Vagina (tissue), 2 donors: ENCODE measurements around the gene GRM2.

Experiments
- CTCF ChIP-seq, 3 experiments: fragments of 450-650 bp in 2 of 3; fragments of 200-600 bp in 1 of 3; sonication (generic) in 1 of 3; IDR thresholded peaks; one replicate each; pipeline ENCODE4 v1.5.1; 2017 to 2019; ENCODE audit warnings: antibody characterized with exemption in 3 of 3, mild to moderate bottlenecking in 2 of 3, moderate library complexity in 2 of 3
- POLR2A ChIP-seq, 2 donors: fragments of 450-650 bp; IDR thresholded peaks; one replicate each; pipeline ENCODE4 v1.6.1; 2017; ENCODE audit warnings: antibody characterized with exemption in 2 of 2, mild to moderate bottlenecking in 2 of 2, moderate library complexity in 2 of 2
- POLR2AphosphoS5 ChIP-seq, 2 donors: sonication (generic); formaldehyde crosslinking; IDR thresholded peaks; one replicate each; pipeline ENCODE4 v1.9.0; 2017; ENCODE audit warnings: antibody characterized with exemption in 2 of 2, mild to moderate bottlenecking in 2 of 2, low read depth in 1 of 2; ENCODE audit not compliant: insufficient read depth in 1 of 2

DNA sequence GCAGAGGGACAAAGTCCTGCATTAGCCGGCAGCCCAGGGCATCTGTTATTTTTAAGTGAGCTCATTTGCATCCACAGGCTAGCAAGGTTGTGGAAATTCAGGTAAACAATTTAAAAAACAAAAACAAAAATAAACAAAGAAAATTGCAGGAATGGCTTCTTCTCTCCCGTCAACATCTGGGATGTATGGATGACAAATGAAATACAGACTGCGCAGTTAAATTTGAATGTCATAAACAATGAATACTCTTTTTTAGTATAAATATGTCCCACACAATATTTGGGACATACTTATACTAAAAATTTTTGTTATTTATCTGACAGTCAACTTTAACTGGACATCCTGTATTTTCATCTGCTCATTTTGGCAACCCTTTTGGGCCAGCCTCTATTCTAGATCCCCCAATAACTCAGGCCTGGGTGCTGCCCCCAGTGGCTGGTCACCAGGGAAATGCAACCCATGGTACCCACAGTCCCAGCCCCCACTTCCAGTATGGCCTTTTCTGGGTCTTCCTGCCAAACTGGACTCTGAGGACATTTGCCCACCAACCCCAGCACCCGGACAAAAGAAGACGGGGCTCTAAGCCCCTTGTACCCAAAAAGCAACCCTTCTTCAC, 12.7 kb downstream of the GRM2 start:
- no peak for TF ChIP-seq POLR2AphosphoS5 (IDR thresholded peaks at IDR 0.05; ENCODE audit: insufficient read depth in 1 of 2, low read depth in 1 of 2)
- TF ChIP-seq CTCF (IDR thresholded peaks at IDR 0.05): no peak
- TF ChIP-seq POLR2A (IDR thresholded peaks at IDR 0.05): no peak
